Panc1 (cell line): ENCODE data around the gene SEMA6A. TPM values are rescaled to one million over a fixed set of nuclear protein-coding genes. Genes with fewer than 3 reads are reported as not detected.

Experiments
- ATAC-seq: fragments of 200-7000 bp; cut with Tn5 transposase; 2 replicates; pipeline ENCODE4 v1.9.1; 2020; ENCODE audit warnings: mild to moderate bottlenecking, moderate library complexity
- BruUV-seq: library from RNA; stranded (reverse); fragments of 400-500 nt; replicated peaks from 2 replicates; lab custom pipeline; 2021; lab: Mats Ljungman, UMichigan
- CTCF ChIA-PET: fragments of 300-600 bp; sonication (Branson Sonifier 250); formaldehyde crosslinking; loops from one replicate; lab custom pipeline; 2022; ENCODE audit warnings: antibody characterized with exemption; lab: Charles Lee
- POLR2A ChIA-PET: fragments of 300-600 bp; sonication (Branson Sonifier 250); formaldehyde crosslinking; loops from one replicate; lab custom pipeline; 2022; ENCODE audit warnings: antibody characterized with exemption; lab: Charles Lee
- DNase-seq: peaks from one replicate; pipeline ENCODE4 v3.0.0-alpha.2; 2010; ENCODE audit warnings: low read depth, low spot score
- H3K27ac ChIP-seq: 2 replicates; pipeline ENCODE4 v1.5.1; 2011; ENCODE audit warnings: mild to moderate bottlenecking, low read length, inconsistent platforms
- H3K27me3 ChIP-seq: fragments of 200-500 bp; sonication (Bioruptor generic); 2 replicates; pipeline ENCODE4 v1.6.0; 2014; ENCODE audit warnings: low read length, inconsistent platforms; ENCODE audit not compliant: control insufficient read depth, insufficient read depth
- H3K36me3 ChIP-seq: fragments of 200-500 bp; sonication (Bioruptor generic); 2 replicates; pipeline ENCODE4 v1.5.1; 2014; ENCODE audit warnings: inconsistent platforms, mild to moderate bottlenecking, low read length, moderate library complexity; ENCODE audit not compliant: control insufficient read depth, insufficient read depth
- H3K4me1 ChIP-seq: 2 replicates; pipeline ENCODE4 v1.5.1; 2011; ENCODE audit warnings: inconsistent platforms, mild to moderate bottlenecking, low read length, moderate library complexity; ENCODE audit not compliant: control insufficient read depth, insufficient read depth
- H3K4me3 ChIP-seq, 2 experiments: 2 replicates each; pipeline ENCODE4 v1.5.1; 2011 to 2012; ENCODE audit warnings: low read depth in 2 of 2, low read length in 2 of 2, mild to moderate bottlenecking in 2 of 2, inconsistent platforms in 1 of 2, moderate library complexity in 1 of 2
- H3K9me3 ChIP-seq: fragments of 200-500 bp; sonication (Bioruptor generic); 2 replicates; pipeline ENCODE4 v1.5.1; 2014; ENCODE audit warnings: low read depth, mild to moderate bottlenecking, inconsistent platforms, low read length, moderate library complexity; ENCODE audit not compliant: control insufficient read depth, insufficient read depth
- CTCF ChIP-seq: fragments of 450-650 bp; IDR thresholded peaks from 2 replicates; pipeline ENCODE4 v1.5.1; 2017; ENCODE audit warnings: mild to moderate bottlenecking
- POLR2AphosphoS5 ChIP-seq: IDR thresholded peaks from 2 replicates; pipeline ENCODE4 v1.6.1; 2012; ENCODE audit warnings: mild to moderate bottlenecking, low read depth, low read length, moderate library complexity
- REST ChIP-seq, 2 experiments: IDR thresholded peaks; 2 replicates each; pipeline ENCODE4 v1.6.1; 2011 to 2012; ENCODE audit warnings: low read depth in 2 of 2, control low read depth in 1 of 2, low read length in 1 of 2, mild to moderate bottlenecking in 1 of 2, moderate library complexity in 1 of 2; ENCODE audit not compliant: insufficient read depth in 1 of 2
- SIN3A ChIP-seq: IDR thresholded peaks from 2 replicates; pipeline ENCODE4 v1.6.1; 2012; ENCODE audit warnings: low read depth, mild to moderate bottlenecking, low read length, moderate library complexity, borderline replicate concordance; ENCODE audit not compliant: insufficient read depth
- TCF7L2 ChIP-seq: IDR thresholded peaks from 2 replicates; pipeline ENCODE4 v1.6.1; 2011; ENCODE audit warnings: mild to moderate bottlenecking, low read depth, low read length, inconsistent platforms
- in situ Hi-C: cut with HindIII; loops from 2 replicates; pipeline ENCODE4 v1.10.0; 2016; ENCODE audit warnings: low sequenced_read_pairs, low pct_unique_long_range_greater_than_20kb
- intact Hi-C: fragments of 100-400 bp; cut with micrococcal nuclease; formaldehyde crosslinking; loops from one replicate; pipeline ENCODE4 v1.10.0; 2022; ENCODE audit not compliant: unreplicated experiment
- total RNA-seq: library from RNA; stranded (reverse); gene quantifications from one replicate; pipeline ENCODE4 v1.2.1, GENCODE V29; 2021; ENCODE audit not compliant: unreplicated experiment

Gene SEMA6A
- total RNA-seq, 1 experiment from 2014 or later = 0.54 TPM

- DNase-seq = no peak
- Histone ChIP-seq H3K4me1 (no peaks in the 10 kb centered on the region), H3K27ac (no peak overlapping the region), H3K36me3 (no peaks in the 10 kb centered on the region), H3K9me3 (no peaks in the 10 kb centered on the region), H3K27me3 (no peaks in the 10 kb centered on the region), H3K4me3 (no peak overlapping the region)
- ChIA-PET POLR2A (no interaction called here), CTCF (no interaction called here)
- in situ Hi-C loops = no loop called here
- ATAC-seq = no peak
- TF ChIP-seq REST (IDR thresholded peaks at IDR 0.05; ENCODE audit: insufficient read depth in 1 of 2, low read depth in 2 of 2, low read length in 1 of 2) (no peak), CTCF (no peak), SIN3A (no peak), POLR2AphosphoS5 (no peak), TCF7L2 (no peak)
- intact Hi-C loops = no loop called here
- BruUV-seq = no TSS peak
Observed at GRCh38 chr5:116395631-116396203, 178.9 kb downstream of the SEMA6A start.

- CTCF ChIA-PET = no interaction called here
- BruUV-seq = no TSS peak
Observed at GRCh38 chr5:116395226-116395625, 179.4 kb downstream of the SEMA6A start.

More at GRCh38 chr5:116395226-116395625, 179.4 kb downstream of the SEMA6A start:
- intact Hi-C loops (no loop called here), in situ Hi-C loops (no loop called here)
- no peak for ATAC-seq
- Histone ChIP-seq H3K27ac (no peak overlapping the region), H3K9me3 (no peaks in the 10 kb centered on the region), H3K4me3 (no peak overlapping the region), H3K27me3 (no peaks in the 10 kb centered on the region), H3K36me3 (no peaks in the 10 kb centered on the region), H3K4me1 (no peaks in the 10 kb centered on the region)
- DNase-seq = no peak
- POLR2A ChIA-PET = no interaction called here
- TF ChIP-seq TCF7L2 = no peak
- TF ChIP-seq POLR2AphosphoS5 = no peak
- no peak for TF ChIP-seq REST (IDR thresholded peaks at IDR 0.05; ENCODE audit: insufficient read depth in 1 of 2, low read depth in 2 of 2, low read length in 1 of 2)
- TF ChIP-seq SIN3A = no peak
- TF ChIP-seq CTCF = no peak
